ENCODE data around the gene MPP1.

MPP1 gene

GRCh38 chrX:154812341-154813101 lies 7.2 kb upstream of the MPP1 start:
- no peak for DNase-seq (ENCODE audit: low read depth)

GRCh38 chrX:154809939-154810665 lies 4.8 kb upstream of the MPP1 start:
- no peak for DNase-seq (ENCODE audit: low read depth)

GRCh38 chrX:154806837-154807501 lies 1.7 kb upstream of the MPP1 start:
- no peak for DNase-seq (ENCODE audit: low read depth)

GRCh38 chrX:154805696-154806091 lies 409 bp upstream of the MPP1 start:
- no peak for DNase-seq (ENCODE audit: low read depth)

GRCh38 chrX:154804261-154804956 lies 876 bp downstream of the MPP1 start:
- no peak for DNase-seq (ENCODE audit: low read depth)

- DNase-seq (ENCODE audit: low read depth), result no peak
These were observed 2.3 kb downstream of the MPP1 start for GRCh38 chrX:154802947-154803346.

- DNase-seq (ENCODE audit: low read depth), result no peak
These were observed 4.6 kb downstream of the MPP1 start for GRCh38 chrX:154800478-154801210.

GRCh38 chrX:154799556-154800348 lies 5.5 kb downstream of the MPP1 start:
- DNase-seq (ENCODE audit: low read depth), result no peak

- DNase-seq (ENCODE audit: low read depth), result no peak
These were observed 8.3 kb downstream of the MPP1 start for GRCh38 chrX:154797006-154797405.

- DNase-seq (ENCODE audit: low read depth), result no peak
These were observed 10.3 kb downstream of the MPP1 start for GRCh38 chrX:154795016-154795415.

- DNase-seq (ENCODE audit: low read depth), result no peak
These were observed 12.0 kb downstream of the MPP1 start for GRCh38 chrX:154793084-154793795.

GRCh38 chrX:154791939-154792338 lies 13.3 kb downstream of the MPP1 start:
- no peak for DNase-seq (ENCODE audit: low read depth)

GRCh38 chrX:154791467-154791866 lies 13.8 kb downstream of the MPP1 start:
- DNase-seq (ENCODE audit: low read depth), result no peak

GRCh38 chrX:154785716-154786115 lies 19.6 kb downstream of the MPP1 start:
- DNase-seq (ENCODE audit: low read depth), result no peak

GRCh38 chrX:154784149-154784995 lies 20.9 kb downstream of the MPP1 start:
- DNase-seq (ENCODE audit: low read depth), result no peak

- no peak for DNase-seq (ENCODE audit: low read depth)
These were observed 24.3 kb downstream of the MPP1 start for GRCh38 chrX:154780968-154781367.

- no peak for DNase-seq (ENCODE audit: low read depth)
These were observed 26.0 kb downstream of the MPP1 start for GRCh38 chrX:154779261-154779660.

GRCh38 chrX:154776753-154777152 lies 28.5 kb downstream of the MPP1 start:
- DNase-seq (ENCODE audit: low read depth), result no peak

Measured in stimulated activated CD8-positive, alpha-beta memory T cell treated with anti-CD3 and anti-CD28 coated beads, Interleukin-12 subunit alpha, Interleukin-12 subunit beta, amount 100 ng/mL, for 4 hours (primary cell).